SK-N-DZ (cell line): Measurements from ENCODE around the gene OR4N2.
A peak's percentile ranks its signal among the peaks of the same experiment; 100 is the strongest.
"Not testable (repeated sequence)": the region's sequence is repeated elsewhere in the genome, so short reads cannot be mapped to it uniquely, and the experiment has no call there.

Experiments used
- DNase-seq: peaks from one replicate; pipeline ENCODE4 v3.0.0-alpha.2; 2015; ENCODE audit warnings: low spot score

OR4N2 gene

DNA sequence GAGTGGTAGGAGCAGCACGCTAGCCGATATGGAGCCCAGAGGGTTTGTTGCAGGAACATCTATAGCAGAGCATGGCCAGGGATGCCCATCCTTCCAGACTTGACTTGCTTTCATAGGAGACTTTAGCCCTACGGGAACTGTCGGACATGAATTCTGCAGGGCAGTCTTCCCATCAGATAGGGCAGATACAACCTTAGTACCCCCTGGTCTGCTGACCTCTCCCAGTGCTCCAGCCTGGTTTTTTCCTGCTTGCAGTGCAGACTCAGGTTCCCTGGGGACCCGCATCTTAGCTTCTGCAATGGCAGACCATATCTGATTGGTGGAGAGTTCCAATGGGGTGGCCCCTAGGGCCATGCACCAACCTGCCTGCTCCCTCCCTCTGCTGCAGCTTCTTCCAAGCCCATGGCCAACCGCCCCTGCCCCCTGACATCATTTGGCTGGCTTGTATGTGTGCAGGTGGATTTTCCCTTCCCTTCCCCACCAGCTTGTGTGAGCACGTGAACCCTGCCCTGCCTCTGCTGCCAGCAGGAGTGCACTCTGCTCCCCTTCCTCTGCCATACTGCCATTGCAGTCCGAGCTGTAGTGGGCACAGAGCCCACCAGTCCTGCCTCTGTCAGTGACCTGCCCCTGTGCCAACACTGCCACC, 30.8 kb downstream of the OR4N2 start:
- DNase-seq = not testable (repeated sequence)

DNA sequence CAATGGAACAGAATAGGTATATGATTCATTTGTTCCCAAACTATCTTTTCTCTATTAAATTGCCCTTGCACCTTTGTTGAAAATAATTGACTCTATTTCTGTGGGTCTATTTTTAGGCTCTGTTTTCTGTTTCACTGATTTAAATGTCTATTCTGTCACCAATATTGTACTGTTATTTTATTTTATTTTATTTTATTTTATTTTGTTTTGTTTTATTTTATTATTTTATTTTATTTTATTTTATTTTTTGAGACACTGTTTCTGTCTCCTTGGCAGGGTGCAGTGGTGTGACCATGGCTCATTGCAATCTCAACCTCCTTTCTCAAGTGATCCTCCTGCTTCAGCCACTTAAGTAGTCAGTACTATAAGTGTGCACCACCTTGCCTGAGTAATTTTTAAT, 34.9 kb downstream of the OR4N2 start:
- DNase-seq = no peak

DNA sequence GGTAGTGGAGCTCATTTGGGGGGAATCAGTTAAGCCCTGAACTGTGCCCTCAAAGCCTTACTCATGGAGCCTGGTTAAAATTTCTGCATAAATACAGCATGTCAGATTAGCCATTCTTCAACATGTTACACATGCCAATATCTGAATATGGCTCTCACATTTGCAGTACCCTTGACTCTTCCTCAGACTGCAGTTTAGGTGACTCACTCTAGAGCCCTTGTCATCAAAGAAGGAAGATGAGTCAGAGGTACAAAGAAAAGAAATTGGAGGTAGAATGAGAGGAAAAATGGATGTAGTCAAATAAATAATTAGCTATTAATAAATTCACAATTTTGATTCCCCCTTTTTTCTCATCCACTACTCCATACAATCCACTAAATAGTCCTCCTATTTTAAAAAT, 47.8 kb downstream of the OR4N2 start:
- DNase-seq = no peak

DNA sequence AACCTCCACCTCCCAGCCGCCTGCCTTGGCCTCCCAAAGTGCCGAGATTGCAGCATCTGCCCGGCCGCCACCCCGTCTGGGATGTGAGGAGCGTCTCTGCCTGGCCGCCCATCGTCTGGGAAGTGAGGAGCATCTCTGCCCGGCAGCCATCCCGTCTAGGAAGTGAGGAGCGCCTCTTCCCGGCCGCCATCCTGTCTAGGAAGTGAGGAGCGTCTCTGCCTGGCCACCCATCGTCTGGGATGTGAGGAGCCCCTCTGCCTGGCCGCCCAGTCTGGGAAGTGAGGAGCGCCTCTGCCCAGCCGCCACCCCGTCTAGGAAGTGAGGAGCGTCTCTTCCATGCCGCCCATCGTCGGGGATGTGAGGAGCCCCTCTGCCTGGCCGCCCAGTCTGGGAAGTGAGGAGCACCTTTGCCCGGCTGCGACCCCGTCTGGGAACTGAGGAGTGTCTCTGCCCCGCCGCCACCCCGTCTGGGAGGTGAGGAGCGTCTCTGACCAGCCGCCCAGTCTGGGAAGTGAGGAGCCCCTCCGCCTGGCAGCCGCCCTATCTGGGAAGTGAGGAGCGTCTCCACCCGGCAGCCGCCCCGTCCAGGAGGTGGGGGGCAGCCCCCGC, 62.6 kb downstream of the OR4N2 start:
- DNase-seq = not testable (repeated sequence)

DNA sequence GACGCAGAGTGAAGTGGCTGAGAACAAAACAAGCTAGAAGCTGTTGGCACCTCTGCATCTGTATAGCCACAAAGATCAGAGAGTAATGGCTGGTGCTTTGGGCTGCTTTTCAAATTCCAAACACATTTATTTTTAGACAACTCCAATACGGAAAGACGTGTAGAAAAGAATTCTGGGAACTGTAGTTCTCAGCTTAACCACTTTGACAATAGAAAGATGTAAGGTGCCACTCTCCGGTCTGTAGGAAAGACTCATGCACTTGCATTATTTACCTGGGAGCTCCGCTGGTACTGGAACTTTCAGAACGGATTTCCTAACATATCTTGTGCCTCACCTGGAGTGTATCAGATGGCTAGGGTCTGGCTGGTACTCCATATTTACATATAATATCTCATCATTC, 69.6 kb downstream of the OR4N2 start:
- DNase-seq = no peak

DNA sequence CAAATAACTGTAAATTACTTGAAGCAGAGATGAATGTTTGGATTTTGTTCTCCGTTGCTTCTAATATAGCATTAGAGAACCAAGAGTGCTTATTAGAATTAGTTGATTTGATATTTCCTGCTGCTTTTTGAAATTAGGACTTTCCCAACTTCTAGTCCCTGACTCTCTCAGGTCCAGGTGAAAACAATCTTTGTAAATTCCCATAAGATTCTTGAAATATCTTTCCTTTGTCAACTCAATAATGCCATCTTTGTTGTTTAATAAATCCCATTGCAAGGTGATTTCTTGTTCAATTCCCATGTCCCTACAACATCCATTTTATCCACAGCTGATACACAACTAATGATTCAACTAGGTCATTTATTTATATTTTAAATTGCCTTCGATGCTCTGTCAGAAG, 71.3 kb downstream of the OR4N2 start, which contains the start of gene OR4K2:
TSS of gene OR4K2 (plus strand) at position 301 of the 400 bp plus-strand sequence. CDS start 1,126 bp downstream, outside the sequence.
- no peak for DNase-seq

DNA sequence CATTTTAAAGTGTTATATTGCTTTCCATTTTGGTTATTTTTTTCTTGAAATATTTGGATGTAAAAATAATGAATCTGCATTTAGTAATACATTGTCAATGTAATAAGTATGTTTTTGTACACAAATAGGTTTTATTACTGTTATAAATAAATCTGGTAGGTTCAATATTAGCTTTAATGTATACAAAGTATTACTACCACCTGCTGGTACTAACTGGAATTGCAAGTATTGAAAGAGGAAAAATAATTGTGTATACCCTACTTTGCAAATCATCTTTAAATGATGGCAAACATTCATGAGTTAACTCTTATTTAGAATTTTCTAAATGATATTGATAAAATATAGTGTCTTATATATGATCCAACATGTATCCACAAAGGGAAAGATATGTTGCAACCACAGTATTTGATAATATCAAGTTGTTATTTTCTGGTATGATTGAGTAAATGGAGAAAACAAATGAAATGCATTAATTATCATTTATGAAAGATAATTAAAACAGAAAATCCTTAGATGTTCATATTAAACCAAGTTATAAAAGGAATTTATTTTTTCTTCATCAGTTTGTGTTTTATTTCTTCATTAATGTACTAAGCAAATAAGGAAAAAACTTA, 74.6 kb downstream of the OR4N2 start:
- DNase-seq = peak; percentile 9
